ENCODE measurements around the gene TMEM269.

Gene TMEM269

GRCh38 chr1:42848823-42849537 lies 64.2 kb downstream of the TMEM269 start:
- DNase-seq (ENCODE audit: low read depth), result no peak

- DNase-seq (ENCODE audit: low read depth), result no peak
These were observed 65.2 kb downstream of the TMEM269 start for GRCh38 chr1:42849944-42850343.

Measured in activated T-helper 1 cell treated with Interleukin-2 at 50 U/mL for 16 hours (primary cell).